Hematopoietic multipotent progenitor cell treated with erythropoietin and hydrocortisone succinate and interleukin-3 and kit ligand, for 17 days (in vitro differentiated cells): Measurements from ENCODE around the gene CERK.

Source experiments
- DNase-seq: peaks from one replicate; pipeline ENCODE4 v3.0.0-alpha.2; 2015; ENCODE audit warnings: low spot score

Gene CERK

DNA sequence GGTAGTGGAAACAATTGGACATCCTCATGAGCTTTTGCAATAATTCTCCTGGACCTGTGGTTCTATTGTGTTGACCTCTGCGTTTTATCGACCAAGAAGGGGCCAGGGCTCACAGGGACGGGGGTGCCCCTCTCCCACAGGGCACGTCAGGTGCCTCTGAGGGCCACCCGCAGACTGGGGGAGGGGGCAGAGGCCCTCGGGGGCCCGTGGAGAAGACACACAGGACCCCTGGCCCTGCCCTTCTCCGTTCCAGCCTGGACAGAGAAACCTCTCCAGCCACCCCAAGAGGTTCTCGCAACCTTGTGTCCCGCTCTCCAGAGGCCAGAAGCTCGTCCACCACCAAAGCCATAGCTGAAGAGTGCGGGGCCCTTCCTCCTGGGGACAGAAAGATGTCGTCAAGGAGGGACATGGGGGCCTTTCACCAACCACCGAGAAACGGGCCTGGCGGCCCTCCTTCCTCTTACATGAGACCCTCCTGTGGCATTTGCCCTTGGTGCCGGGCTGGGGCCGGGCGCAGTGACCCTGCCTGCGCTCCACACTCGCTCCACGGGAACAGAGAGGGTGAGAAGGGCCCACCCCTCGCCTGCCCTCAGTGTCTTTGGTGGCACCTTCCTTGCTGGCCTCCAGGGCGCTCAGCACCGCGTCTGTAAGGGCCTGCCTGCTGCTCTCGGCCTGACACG, 60.6 kb downstream of the CERK start:
- DNase-seq, result no peak

DNA sequence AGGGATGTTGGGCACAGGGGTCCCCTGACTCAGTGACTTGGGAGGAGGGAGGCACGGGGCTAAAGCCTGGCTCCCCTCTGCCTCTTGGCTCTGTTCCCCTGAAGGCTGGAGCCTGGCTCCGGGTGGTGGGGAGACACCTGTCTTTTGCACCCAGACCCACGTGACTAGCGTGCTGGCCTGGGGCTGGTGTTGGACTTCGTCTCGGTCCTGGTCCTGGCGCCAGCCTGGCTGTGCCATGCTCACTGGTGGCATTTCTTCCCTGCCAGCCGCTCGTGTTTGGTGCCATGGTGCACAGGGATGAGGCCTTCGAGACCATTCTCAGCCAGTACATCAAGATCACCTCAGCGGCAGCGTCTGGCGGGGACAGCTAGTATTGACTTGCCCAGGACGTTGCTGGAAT, 61.2 kb downstream of the CERK start:
- DNase-seq, result no peak

DNA sequence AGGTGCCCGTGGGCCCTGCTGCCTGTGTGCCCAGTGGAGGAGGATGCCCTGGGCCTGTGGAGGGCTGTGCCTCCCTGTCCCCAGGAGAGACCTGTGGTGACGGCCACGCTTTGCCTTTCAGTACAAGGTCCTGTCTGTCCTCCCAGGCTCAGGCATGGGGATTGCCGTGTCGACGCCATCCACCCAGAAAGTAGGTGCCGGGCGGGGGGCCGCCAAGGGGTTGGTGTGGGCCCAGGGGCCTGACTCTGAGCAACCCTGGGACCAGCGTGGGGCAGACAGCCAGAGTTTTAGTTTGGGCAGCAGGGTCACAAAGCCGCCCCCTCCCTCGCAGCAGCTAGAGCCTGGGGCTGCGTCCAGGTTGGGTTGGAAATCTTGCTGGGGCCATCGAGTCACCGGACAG, 61.6 kb downstream of the CERK start:
- no peak for DNase-seq

DNA sequence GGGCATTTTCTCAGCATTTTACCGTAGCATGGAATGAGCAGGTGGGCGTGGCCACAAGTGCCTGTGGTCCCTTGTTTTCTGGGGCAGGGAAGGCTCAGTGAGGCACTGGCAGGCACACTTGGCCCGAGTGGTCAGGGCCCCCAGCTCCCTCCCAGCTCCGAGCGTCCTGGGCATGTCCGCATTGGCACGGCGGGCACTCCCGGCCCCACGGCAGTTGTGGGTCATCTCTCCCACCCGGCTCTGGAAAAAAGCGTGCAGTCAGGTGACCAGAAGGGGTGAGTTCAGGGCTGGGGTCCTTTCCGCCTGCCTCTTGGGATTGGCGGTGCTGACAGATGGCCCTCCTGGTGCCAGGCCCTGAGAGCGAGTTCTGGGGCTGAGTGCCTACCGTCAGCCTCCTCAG, 62.1 kb downstream of the CERK start:
- no peak for DNase-seq

DNA sequence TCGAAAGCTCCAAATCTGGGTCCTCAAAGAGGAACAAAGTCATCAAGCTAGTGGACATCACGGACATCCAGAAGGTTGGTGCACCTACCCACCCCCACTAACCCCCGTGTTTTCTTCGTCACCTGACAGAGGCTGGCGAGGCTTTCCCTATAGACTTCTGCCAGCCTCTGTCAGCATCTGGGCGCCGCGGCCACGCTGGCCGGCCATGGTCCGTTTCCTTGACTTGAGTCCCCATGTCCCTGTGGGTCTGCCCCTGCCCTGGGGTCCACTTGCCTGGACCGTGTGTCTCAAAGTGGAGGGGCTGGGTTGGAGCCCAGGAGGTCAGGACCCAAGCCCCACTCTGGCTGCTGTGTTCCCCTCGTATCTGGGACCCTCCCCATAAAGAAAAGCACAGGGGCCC, 62.6 kb downstream of the CERK start:
- DNase-seq, result no peak

DNA sequence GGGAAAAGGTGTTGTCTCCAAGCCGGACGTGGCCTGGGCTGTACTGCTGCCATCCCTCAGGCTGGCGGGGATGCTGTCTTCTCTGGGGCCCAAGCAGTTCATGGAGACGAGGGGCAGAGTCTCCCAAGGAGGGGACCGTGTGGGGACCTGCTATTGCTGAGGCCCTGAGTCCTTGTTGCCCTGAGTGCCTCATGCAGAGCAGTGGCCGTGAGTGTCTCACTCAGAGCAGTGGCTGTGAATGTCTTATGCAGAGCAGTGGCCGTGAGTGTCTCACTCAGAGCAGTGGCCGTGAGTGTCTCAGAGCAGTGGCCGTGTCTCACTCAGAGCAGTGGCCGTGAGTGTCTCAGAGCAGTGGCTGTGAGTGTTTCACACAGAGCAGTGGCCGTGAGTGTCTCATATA, 63.1 kb downstream of the CERK start:
- no peak for DNase-seq

DNA sequence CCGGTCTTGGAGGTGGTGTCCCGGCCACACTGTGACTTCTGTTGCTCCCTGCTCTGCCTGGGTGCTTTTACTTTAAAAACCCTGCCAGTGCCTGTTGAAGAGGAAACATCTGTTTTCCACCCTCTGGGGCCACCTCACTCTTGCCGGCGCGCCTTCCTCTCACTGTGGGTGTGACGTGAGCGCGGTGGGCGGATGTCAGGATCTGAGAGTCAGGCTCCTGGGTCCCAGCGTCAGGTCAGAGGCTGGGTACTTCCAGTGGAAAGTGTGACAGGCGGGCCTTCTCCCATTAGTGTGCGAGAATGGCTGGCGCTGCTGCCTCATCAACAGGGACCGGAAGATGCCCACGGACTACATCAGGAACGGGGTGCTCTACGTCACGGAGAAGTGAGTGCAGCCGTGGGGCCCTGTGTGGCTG, 63.7 kb downstream of the CERK start:
- DNase-seq, result no peak

DNA sequence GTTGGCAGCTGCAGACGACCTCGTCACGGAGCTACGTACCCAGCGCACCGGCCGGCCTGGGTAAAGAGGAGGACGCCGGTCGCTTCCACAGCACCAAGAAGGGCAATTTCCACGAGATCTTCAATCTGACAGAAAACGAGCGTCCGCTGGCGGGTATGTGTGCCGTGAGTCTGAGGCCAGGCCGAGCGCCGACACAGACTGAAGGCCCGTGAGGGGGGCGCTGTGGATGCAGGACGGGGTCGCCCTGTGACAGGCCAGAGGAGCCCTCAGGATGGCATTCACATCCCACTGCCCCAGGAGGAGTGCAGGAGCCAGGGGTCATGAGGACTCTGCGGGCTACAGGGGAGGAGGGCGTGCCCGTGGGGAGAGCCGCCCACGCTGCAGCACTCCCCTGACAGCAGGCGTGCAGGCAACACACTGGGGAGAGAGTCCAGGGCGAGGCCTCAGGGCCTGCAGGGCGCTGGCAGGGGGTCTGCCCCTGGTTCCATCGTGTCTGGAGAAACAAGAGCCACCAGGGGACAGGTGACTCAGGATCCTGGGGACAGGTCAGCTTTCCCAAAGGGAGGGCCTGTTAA, 64.3 kb downstream of the CERK start:
- DNase-seq, result no peak

DNA sequence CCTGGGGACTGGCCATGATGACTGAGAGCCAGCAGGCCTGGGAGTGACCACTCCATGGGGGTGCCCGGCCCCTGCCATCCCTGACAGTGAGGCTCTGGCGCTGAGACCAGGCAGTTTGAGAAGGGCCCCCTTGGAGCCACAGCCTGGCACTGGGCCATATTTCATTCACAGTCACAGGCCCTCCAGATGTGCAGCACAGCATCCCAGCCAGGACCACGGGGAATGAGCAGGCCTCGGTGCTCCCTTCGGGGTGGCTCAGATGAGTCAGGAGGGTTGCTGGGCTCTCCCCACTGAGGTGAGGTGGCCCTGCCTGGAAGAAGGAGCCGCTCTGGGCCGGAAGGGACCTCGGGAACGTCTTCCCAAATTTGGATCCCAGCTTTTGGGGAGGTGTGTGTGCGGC, 64.8 kb downstream of the CERK start:
- DNase-seq, result no peak

DNA sequence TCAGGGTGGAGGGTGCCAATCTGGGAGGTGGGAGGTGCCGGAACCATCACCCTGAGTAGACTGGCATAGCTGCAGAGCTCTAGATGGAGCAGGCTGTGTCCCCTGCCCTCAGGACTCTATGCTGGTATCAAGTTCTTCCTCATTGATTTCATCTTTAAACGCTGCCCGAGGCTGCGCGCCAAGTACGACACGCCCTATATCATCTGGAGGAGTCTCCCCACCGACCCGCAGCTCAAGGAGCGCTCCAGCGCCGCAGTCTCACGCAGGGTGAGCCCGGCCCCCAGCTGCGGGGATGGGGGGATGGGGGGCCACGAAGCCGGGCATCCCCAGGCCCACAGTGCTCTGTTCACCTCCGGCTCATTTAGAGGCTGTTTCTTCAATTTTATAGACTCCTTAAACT, 65.3 kb downstream of the CERK start:
- DNase-seq, result no peak

DNA sequence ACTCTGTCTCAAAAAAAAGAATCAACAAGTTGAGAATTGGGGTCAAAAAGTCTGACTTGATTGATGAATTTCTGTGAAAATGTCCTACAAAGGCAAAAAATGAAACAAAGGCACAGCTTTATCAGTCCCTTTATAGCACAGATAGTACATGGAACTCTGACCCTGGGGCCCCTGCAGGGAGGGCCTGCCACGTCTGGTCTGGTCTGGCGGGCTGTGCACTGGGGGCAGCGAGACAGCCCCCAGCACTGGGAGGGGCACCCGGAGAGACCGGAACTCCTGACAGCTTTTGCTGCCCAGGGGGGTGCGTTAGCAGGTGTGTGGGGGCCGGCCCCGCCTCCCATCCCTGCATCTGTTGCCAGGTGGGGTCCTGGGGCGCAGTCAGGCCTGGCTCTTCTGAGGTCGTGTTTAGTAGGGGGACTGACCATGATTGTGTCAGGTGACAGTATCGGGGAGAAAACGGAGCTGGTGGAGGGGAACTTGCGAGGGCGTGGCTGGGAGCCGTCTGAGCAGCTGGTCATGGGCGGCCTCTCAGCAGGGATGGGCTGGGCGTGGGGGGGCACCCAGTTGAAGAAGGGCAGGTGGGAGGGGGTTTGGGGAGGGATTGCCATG, 66.1 kb downstream of the CERK start:
- no peak for DNase-seq

DNA sequence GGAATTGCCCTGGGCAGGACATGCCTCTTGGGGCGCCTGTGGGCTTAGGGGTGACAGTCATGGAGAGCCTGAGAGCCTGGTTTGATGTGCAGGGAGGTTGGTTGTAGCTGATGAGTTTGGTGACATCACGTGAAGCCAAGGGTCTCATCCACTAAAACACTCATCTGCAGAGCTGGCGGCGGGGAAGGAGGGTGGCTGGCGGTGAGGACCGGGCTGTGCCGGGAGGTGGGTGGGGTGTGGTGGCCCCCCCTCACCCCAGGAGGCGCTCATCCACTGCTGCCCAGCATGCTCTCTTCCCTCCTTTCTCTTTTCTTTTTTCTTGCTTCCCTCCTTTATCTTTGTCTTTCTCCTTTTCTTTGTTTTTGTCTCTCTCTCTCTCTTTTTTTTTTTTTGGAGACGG, 68.9 kb downstream of the CERK start:
- no peak for DNase-seq

DNA sequence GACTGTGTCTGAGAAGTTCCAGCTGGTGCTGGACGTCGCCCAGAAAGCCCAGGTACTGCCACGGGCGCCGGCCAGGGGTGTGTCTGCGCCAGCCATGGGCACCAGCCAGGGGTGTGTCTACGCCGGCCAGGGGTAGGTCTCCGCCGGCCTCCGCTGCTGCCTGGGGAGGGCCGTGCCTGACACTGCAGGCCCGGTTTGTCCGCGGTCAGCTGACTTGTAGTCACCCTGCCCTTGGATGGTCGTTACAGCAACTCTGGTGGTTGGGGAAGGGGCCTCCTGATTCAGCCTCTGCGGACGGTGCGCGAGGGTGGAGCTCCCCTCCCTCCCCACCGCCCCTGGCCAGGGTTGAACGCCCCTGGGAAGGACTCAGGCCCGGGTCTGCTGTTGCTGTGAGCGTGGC, 69.9 kb downstream of the CERK start:
- DNase-seq, result no peak

DNA sequence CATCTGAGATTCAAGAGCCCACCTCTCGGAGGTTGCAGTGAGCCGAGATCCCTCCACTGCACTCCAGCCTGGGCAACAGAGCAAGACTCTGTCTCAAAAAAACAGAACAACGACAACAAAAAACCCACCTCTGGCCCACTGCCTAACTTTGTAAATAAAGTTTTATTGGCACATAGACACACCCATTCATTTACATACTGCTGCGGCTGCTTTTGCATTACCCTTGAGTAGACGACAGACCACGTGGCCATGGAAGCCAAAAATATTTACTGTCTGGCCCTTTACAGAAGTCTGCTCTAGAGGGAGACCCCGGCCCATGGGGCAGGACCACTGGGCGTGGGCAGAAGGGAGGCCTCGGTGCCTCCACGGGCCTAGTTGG, 70.8 kb downstream of the CERK start:
- DNase-seq, result no peak

DNA sequence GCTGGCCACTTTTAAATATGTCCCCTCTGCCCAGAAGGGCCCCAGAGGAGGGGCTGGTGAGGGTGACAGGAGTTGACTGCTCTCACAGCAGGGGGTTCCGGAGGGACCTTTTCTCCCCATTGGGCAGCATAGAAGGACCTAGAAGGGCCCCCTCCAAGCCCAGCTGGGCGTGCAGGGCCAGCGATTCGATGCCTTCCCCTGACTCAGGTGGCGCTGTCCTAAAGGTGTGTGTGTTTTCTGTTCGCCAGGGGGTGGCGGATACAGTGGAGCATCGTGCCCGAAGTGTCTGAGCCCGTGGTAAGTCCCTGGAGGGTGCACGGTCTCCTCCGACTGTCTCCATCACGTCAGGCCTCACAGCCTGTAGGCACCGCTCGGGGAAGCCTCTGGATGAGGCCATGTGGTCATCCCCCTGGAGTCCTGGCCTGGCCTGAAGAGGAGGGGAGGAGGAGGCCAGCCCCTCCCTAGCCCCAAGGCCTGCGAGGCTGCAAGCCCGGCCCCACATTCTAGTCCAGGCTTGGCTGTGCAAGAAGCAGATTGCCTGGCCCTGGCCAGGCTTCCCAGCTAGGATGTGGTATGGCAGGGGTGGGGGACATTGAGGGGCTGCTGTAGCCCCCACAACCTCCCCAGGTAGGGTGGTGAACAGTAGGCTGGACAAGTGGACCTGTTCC, 71.3 kb downstream of the CERK start:
- no peak for DNase-seq

DNA sequence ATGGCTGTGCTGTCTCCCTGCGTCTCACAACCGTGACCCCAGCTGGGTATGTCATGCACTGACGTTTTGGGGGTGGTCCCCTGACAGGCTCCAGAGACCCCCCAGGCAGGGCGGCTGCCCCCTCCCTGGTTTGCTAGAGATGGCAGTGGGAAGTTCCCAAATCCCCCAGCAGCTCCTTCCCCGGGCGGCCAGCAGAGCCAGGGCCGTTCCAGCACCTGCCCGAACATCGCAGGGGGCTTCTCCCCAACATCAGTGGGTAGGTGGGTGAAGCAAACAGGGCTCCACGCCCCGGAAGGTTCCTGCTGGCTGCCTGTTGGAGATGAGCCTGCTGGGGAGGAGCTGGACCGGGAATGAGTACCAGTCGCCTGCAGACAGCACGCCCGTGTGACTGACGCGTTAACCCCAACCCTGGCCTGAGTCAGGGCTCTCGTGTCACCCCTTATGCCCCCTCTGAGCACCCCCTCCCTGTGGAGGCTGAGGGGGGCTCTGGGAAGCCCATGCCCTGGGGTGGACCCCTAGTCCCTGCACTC, 72.2 kb downstream of the CERK start:
- no peak for DNase-seq

DNA sequence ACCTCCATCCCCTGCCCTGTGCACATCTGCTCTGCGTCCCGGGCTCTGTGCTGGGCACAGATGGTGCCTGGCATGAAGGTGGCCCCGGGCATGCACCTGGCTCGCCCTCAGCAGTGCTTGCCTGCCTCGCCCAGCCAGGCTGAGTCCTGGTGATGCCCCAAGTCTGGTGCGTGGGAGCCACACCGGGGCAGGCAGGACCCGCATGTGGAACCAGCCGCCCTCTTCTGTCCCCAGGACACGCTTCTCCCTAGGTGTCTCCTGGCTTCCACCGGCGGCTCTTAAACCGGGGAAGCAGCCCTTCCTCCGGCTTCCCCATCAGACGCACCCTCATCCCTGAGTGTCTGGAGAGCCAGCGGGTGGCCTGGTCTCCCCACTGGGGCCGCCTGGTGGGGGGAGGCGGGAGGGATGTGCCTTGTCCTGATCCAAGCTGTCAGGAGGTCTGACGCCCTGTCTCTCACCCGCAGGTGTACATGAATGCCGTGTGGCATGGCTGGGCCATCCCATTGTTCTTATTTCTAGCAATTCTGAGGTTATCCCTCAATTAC, 72.8 kb downstream of the CERK start:
- no peak for DNase-seq

DNA sequence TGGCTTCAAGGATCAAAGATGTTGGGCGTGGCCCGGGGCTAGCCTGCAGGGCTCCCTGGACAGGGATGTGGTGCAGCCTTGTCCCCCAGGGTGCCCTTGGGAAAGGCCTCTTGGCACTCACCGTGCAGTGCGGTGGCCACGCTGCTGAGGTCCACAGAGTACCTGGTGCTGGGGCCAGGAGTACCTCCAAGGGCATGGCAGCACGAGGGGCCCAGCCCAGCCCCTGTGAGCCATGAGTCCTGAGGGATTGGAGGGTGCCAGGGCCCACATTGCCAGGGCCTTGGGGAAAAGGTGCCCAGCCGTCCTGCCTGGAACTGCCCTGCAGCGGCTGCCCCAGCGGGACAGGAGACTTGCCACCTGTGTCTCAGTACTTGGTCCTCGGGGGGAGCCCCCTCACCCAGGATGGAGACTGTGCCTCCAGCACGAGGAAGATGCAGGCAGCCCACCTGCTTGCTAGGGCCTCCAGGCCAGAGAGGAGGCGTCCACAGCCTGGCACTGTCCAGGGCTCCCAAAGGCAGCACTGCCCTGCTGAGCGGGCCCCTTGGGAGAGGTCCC, 73.7 kb downstream of the CERK start:
- no peak for DNase-seq

DNA sequence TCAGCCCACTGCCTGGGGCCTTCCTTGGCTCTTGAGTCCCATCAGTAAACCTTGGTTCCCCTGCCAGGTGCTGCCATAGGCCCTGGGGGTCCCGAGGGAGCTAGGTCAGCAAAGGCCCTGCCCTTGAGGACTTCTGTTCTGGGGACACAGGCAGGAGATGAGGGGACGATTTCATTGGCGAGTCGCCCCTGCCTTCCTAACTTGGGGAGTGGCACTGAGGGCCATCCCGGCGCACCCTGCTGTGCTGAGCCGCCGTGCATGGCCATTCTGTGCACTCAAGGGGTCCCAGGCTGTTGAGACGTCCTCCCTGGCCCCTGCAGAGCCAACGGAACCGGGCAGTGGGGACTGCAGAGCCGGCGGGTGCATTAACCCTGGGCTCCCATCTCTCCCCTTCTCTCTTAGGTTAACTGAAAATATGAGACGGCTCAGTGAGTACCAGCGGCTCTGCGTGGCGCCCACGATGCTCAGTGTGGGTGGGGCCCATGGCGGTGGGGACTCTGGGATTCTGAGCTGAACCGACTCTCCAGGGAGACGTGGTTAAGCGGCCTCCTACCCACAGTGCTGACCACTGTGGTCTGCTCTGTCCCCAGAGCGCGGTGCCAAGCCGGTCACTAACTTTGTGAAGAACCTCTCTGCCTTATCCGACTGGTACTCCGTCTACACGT, 74.5 kb downstream of the CERK start:
- no peak for DNase-seq

DNA sequence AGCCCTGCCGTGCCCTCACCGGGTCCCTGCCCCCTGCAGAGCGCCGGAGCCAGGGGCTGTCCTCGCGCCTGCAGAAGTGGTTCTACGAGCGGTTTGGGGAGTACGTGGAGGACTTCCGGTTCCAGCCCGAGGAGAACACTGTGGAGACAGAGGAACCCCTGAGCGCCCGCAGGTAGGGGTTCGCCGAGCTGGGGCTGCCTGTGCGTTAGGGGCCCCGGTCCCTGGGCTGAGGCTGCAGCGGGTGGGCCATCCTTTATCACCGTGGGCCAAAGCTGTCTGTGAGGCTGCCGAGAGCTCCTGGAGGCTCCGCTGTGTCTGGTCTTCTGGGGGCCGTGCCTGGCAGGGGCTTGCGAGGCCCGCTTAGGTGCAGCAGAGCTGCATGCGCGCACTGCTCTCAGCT, 75.1 kb downstream of the CERK start:
- no peak for DNase-seq

DNA sequence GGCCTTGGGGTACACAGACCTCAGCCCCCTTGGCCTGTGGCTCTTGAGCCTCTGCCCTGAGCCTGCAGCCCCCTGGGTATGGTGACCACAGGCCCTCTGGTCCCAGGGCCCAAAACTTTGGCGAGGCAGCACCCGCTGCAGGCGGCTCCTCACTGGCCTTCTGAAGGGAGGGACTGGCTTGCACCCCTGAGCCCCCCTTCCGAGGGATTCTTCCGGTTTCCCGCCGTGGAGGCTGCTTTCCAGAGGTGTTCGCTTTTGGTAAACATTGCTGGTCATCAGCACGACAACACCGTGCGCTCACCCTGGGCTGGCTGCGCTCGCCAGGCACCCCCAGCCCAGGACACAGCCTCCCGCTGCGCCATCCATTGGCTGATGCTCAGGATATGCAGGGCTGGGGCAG, 75.8 kb downstream of the CERK start:
- no peak for DNase-seq

DNA sequence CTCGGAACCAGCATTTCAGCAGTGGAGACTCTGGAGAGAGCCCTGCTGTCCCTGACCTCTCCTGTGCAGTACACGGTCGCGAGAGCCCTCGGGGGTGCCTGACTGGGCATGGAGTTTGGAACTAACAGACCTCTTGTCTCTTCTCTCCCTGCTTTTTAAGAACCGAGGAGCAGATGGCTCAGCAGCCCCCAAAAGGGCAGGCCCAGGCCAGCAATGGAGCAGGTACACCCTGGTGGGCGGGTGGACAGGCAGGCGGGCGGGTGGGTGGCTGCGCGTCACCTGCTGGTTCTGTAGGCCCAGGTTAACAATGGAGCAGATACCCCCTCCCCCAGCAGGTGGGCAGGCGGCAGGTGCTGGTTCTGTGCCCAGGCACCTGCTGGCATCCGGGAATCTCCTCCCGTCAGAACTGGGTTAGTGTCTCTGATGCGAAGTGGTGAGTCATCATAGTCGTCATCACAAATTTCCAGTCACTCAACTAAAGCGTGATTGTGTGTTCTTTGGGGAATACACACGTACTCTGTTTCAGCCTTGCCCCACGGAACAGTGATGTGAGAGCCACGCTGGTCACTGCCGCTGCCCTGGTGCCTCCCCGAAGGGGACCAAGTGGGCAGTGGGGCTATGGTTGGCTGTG, 76.7 kb downstream of the CERK start:
- no peak for DNase-seq
